Heart right ventricle (tissue), 16 donors: ENCODE results near the gene MMP19. TPM values are rescaled to one million over a fixed set of nuclear protein-coding genes. Genes with fewer than 3 reads are reported as not detected.
"Not testable (repeated sequence)": the region's sequence is repeated elsewhere in the genome, so short reads cannot be mapped to it uniquely, and the experiment has no call there.

ENCODE experiments used
- ATAC-seq, 8 donors: fragments of 200-7000 bp; cut with Tn5 transposase; one replicate each; pipeline ENCODE4 v1.9.1; 2020; ENCODE audit warnings: mild to moderate bottlenecking in 8 of 8, moderate library complexity in 8 of 8, moderate number of reproducible peaks in 1 of 8
- DNase-seq, 2 donors: peaks; one replicate each; pipeline ENCODE4 v3.0.0-alpha.2; 2020
- H3K27ac ChIP-seq, 10 donors: fragments of 200-600 bp; sonication (generic) in 2 of 10; one replicate each; pipeline versions ENCODE4 v1.5.0 to v1.8.0; 2020 to 2022; ENCODE audit warnings: mild to moderate bottlenecking in 3 of 10
- H3K27me3 ChIP-seq, 7 donors: fragments of 200-600 bp; one replicate each; pipeline ENCODE4 v1.8.0; 2021 to 2022; ENCODE audit warnings: mild to moderate bottlenecking in 2 of 7
- H3K36me3 ChIP-seq, 9 donors: fragments of 200-600 bp; sonication (generic) in 1 of 9; one replicate each; pipeline versions ENCODE4 v1.5.0 to v1.8.0; 2020 to 2022; ENCODE audit warnings: mild to moderate bottlenecking in 2 of 9
- H3K4me1 ChIP-seq, 9 donors: fragments of 200-600 bp; sonication (generic) in 1 of 9; one replicate each; pipeline versions ENCODE4 v1.5.0 to v1.8.0; 2020 to 2022; ENCODE audit warnings: mild to moderate bottlenecking in 4 of 9
- H3K4me3 ChIP-seq, 10 donors: fragments of 200-600 bp; sonication (generic) in 2 of 10; one replicate each; pipeline versions ENCODE4 v1.5.0 to v1.8.0; 2020 to 2022; ENCODE audit warnings: mild to moderate bottlenecking in 7 of 10, moderate library complexity in 2 of 10
- H3K9me3 ChIP-seq, 11 donors: fragments of 200-600 bp in 10 of 11; sonication (generic) in 2 of 11; one replicate each; pipeline versions ENCODE4 v1.5.0 to v1.8.0; 2013 to 2022; ENCODE audit warnings: mild to moderate bottlenecking in 2 of 11, control low read depth in 1 of 11, moderate library complexity in 1 of 11
- WGBS, 2 donors: extraction: QIAGEN DNeasy Blood & Tissue Kit; methylation state at CpG; one replicate each; pipeline ENCODE4 v1.1.7; 2013; ENCODE audit warnings: inconsistent platforms in 1 of 2; 5-methylcytosine and 5-hydroxymethylcytosine counted together
- intact Hi-C, 10 donors: fragments of 100-400 bp; cut with DNase I; formaldehyde crosslinking; loops; one replicate each; pipeline versions ENCODE4 v1.11.1 to v1.14.2; 2022
- polyA plus RNA-seq, 2 donors: library from polyadenylated mRNA; stranded (reverse); fragments of 200-250 nt; gene quantifications; one replicate each; pipeline ENCODE4 v1.2.3, GENCODE V29; 2013
- total RNA-seq, 10 donors: library from RNA; stranded (reverse); fragmentation: NEBNext Ultra II Directional in 3 of 10; extraction: Animal tissue kit (Norgen Biotek cat#: 25700) in 3 of 10; gene quantifications; one replicate each; pipeline versions ENCODE4 v1.2.1 to v1.2.4, GENCODE V29; 2021 to 2023
- TF ChIP-seq, protein P1 (sequence below), 9 donors: fragments of 200-600 bp; sonication (generic) in 2 of 9; IDR thresholded peaks; one replicate each; pipeline versions ENCODE4 v1.5.0 to v1.8.0; 2021 to 2022; ENCODE audit warnings: antibody characterized with exemption in 9 of 9, mild to moderate bottlenecking in 5 of 9, moderate library complexity in 1 of 9
- donor health status: Arrhythmogenic right ventricular cardiomyopathy.
- donor health status: ischemic (EF 13 %, LVEDD 7.1; RV severe dilation, severe dysfunction).
- donor health status: healthy with polysubstance abuse.
- donor health status: DM: no; HTN: yes; CAD: no.
- donor health status: DM: no; HTN: no; CAD: no.
- donor health status: ischemic (EF 25% LVEDD 6.9; RV normal size, moderate dysfunction).
- donor health status: ischemic (EF 25% LVEDD 5.7; RV mildly dilated, moderate dysfunction).
- donor health status: healthy.
- donor health status: DM: yes; HTN: yes; CAD: no.
- donor health status: Ischemic cardiomyopathy.
- donor health status: ischemic (EF 35%, LVEDD 5.7; RV mildly dilated, moderate dysfunction).
- donor health status: nonischemic (EF 11% LVEDD 7.7; RV severe dilation, severe dysfunction).
- donor health status: DM: yes; HTN: yes; CAD: no.
- donor health status: PGD.
- donor health status: ischemic (EF 29% LVEDD 5.4; RV normal size, mild dysfunction).
- donor health status: nonischemic (EF 23%, LVEDD 6.1; RV moderate dilation, normal function).

MMP19 gene
- total and polyA plus RNA-seq, 12 donors, result 0.72 to 11.5 (median 1.8) TPM

DNA sequence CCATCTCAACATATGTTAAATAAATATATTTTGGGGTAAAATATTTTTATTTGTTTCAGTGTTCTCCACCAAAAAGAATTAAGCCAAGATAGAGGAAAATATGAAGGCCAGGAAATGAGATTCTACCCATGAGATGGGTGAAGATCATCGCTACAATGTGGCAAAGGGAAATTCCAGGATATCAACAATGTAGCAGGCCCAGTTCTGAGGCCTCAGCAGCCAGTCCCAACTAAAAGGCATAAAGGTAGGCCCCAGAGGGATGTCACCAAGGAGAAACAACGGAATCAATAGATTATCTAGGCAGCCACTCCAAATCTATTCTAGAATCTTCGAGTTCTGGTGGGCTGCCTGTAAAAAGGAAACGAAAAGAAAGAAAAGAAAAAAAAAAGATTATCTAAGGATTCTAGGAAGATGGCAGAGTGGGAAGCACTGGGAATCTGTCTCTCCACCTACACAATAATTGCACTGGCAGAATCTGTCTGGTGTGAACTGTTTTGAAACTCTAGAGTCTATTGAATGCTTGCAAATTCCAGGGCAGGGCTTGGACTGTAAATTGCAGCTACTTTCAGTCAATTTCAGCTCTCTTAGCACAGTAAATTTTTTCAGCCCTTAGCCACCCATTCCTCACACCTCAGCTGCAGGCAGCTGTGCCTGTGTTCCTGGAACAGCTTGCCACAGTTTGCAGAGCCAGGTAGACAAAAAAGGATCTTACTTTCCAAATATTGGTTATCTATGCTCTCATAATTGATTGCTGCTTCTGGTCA is 33.1 kb upstream of the MMP19 start:
- Histone ChIP-seq H3K4me3 (no peak overlapping the region), H3K27ac (no peak overlapping the region), H3K4me1 (no peaks in the 10 kb centered on the region), H3K9me3 (peaks cover 0 to 17% (median 10%) of the 10 kb centered on the region in 11 donors), H3K36me3 (no peaks in the 10 kb centered on the region), H3K27me3 (no peaks in the 10 kb centered on the region)
- intact Hi-C loops, result no loop called here
- no peak for DNase-seq
- TF ChIP-seq, protein P1, sequence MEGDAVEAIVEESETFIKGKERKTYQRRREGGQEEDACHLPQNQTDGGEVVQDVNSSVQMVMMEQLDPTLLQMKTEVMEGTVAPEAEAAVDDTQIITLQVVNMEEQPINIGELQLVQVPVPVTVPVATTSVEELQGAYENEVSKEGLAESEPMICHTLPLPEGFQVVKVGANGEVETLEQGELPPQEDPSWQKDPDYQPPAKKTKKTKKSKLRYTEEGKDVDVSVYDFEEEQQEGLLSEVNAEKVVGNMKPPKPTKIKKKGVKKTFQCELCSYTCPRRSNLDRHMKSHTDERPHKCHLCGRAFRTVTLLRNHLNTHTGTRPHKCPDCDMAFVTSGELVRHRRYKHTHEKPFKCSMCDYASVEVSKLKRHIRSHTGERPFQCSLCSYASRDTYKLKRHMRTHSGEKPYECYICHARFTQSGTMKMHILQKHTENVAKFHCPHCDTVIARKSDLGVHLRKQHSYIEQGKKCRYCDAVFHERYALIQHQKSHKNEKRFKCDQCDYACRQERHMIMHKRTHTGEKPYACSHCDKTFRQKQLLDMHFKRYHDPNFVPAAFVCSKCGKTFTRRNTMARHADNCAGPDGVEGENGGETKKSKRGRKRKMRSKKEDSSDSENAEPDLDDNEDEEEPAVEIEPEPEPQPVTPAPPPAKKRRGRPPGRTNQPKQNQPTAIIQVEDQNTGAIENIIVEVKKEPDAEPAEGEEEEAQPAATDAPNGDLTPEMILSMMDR (IDR thresholded peaks at IDR 0.05), result no peak
- WGBS, 2 donors, result 82 to 83% methylated on average over 4 of the region's 4 CpGs
- no peak for ATAC-seq

- Histone ChIP-seq H3K27ac (no peak overlapping the region), H3K9me3 (peaks cover 0 to 17% (median 10%) of the 10 kb centered on the region in 11 donors), H3K4me1 (no peaks in the 10 kb centered on the region), H3K27me3 (no peaks in the 10 kb centered on the region), H3K36me3 (no peaks in the 10 kb centered on the region), H3K4me3 (no peak overlapping the region)
- ATAC-seq (no peak), DNase-seq (no peak)
- TF ChIP-seq, protein P1 (IDR thresholded peaks at IDR 0.05), result no peak
- intact Hi-C loops, result no loop called here
- 54 to 64% methylated on average over 2 of the region's 2 CpGs for WGBS, 2 donors
Observed at GRCh38 chr12:55874443-55874842, 31.7 kb upstream of the MMP19 start.

- ATAC-seq, H3K27ac ChIP-seq, DNase-seq, H3K27me3 ChIP-seq, H3K4me3 ChIP-seq, H3K36me3 ChIP-seq, H3K4me1 ChIP-seq, intact Hi-C loops: not testable (repeated sequence)
- H3K9me3 ChIP-seq, result peaks cover 0 to 21% (median 10%) of the 10 kb centered on the region in 11 donors
- 97 to 98% methylated on average over 3 of the region's 3 CpGs for WGBS, 2 donors
Observed at GRCh38 chr12:55866454-55867004, 23.8 kb upstream of the MMP19 start.

DNA sequence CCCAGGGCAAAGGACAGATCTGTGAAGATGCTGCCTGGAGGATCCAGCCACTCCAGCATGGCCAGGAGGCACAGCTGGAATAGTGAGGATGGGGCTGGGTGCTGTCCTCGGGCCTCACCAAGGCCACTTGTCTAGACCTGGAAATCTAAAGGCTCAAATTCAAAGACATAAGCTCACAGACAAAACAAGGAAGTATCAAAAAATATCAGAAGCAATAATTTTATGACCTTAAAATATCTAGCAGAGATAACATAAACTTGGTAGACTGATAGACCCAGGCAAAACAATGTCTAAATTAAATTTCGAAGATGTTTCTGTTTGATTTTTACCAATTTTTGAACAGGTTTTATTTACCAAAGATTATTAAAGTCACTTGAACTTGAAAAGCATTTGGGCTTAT is 22.6 kb upstream of the MMP19 start:
- intact Hi-C loops, result no loop called here
- no peaks in the 10 kb centered on the region for H3K36me3 ChIP-seq
- no peak for ATAC-seq
- no peaks in the 10 kb centered on the region for H3K4me1 ChIP-seq
- H3K27me3 ChIP-seq, result no peaks in the 10 kb centered on the region
- TF ChIP-seq, protein P1 (IDR thresholded peaks at IDR 0.05), result no peak
- H3K27ac ChIP-seq, result no peak overlapping the region
- no peak for DNase-seq
- H3K9me3 ChIP-seq, result peaks cover 0 to 21% (median 10%) of the 10 kb centered on the region in 11 donors
- no peak overlapping the region for H3K4me3 ChIP-seq
- WGBS, 2 donors, result 84 to 91% methylated on average over 2 of the region's 2 CpGs

GRCh38 chr12:55862931-55863330 is 20.2 kb upstream of the MMP19 start:
- H3K4me1 ChIP-seq, ATAC-seq, H3K27ac ChIP-seq, DNase-seq, H3K4me3 ChIP-seq, H3K27me3 ChIP-seq, intact Hi-C loops, H3K36me3 ChIP-seq: not testable (repeated sequence)
- 94 to 98% methylated on average over 13 of the region's 13 CpGs for WGBS, 2 donors
- peaks cover 0 to 21% (median 10%) of the 10 kb centered on the region in 11 donors for H3K9me3 ChIP-seq
